ENCODE measurements around the gene UBP1.

DNA sequence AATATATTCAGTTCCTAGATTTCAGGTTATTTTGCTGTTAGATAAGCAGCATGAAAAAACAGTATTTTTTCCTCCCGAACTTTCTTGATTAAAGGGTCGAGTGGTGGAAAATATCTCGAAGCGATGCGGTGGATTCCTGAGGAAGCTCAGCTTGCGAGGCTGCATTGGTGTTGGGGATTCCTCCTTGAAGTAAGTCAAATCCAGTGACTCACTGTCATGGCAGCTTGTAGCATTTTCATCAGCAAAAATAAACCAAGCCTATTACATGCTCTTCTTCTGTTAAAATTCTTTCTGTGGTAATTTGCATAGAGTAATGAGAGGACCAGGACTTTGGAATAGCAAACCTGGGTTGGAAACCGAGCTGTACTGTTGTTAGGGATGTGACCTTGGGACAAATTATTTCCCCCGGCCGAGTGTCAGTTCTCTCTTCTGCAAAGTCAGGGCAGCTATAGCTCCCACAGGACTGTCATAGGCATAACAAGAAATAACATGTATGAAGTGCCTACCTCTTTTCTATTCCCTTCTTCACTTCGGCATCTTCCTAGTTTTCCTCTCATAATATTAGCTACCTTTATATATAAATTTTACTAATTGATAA is 75.6 kb downstream of the UBP1 start:
- no peak for TF ChIP-seq CTCF (IDR thresholded peaks at IDR 0.05)
- no peak for TF ChIP-seq POLR2AphosphoS5 (IDR thresholded peaks at IDR 0.05)
- TF ChIP-seq POLR2A (IDR thresholded peaks at IDR 0.05), result no peak
